Measurements from ENCODE around the gene EVPL.

EVPL gene

GRCh38 chr17:76009969-76010661 is 17.0 kb downstream of the EVPL start:
- H3K27ac ChIP-seq = no peak overlapping the region
- in situ Hi-C loops (cut with HindIII; ENCODE audit: low pct_ligation_motif_present, low sequenced_read_pairs) = no loop called here
- no peaks in the 10 kb centered on the region for H3K36me3 ChIP-seq (replicated peaks)
- H3K4me3 ChIP-seq (ENCODE audit: low read depth, low read length) = no peak overlapping the region
- no peak for DNase-seq
- TF ChIP-seq CTCF (IDR thresholded peaks at IDR 0.05; ENCODE audit: low read depth, low read length, missing control alignments) = no peak
- H3K27me3 ChIP-seq (replicated peaks) = no peaks in the 10 kb centered on the region

GRCh38 chr17:76009447-76009846 is 17.7 kb downstream of the EVPL start:
- DNase-seq = no peak

GRCh38 chr17:76008630-76009425 is 18.3 kb downstream of the EVPL start:
- TF ChIP-seq CTCF (IDR thresholded peaks at IDR 0.05; ENCODE audit: low read depth, low read length, missing control alignments) = no peak
- in situ Hi-C loops (cut with HindIII; ENCODE audit: low pct_ligation_motif_present, low sequenced_read_pairs) = no loop called here
- Histone ChIP-seq H3K27ac (no peak overlapping the region), H3K27me3 (replicated peaks) (no peaks in the 10 kb centered on the region), H3K4me3 (ENCODE audit: low read depth, low read length) (no peak overlapping the region), H3K36me3 (replicated peaks) (no peaks in the 10 kb centered on the region)
- DNase-seq = no peak

More at GRCh38 chr17:76009447-76009846, 17.7 kb downstream of the EVPL start:
- in situ Hi-C loops (cut with HindIII; ENCODE audit: low pct_ligation_motif_present, low sequenced_read_pairs) = no loop called here
- Histone ChIP-seq H3K36me3 (replicated peaks) (no peaks in the 10 kb centered on the region), H3K4me3 (ENCODE audit: low read depth, low read length) (no peak overlapping the region), H3K27me3 (replicated peaks) (no peaks in the 10 kb centered on the region), H3K27ac (no peak overlapping the region)
- TF ChIP-seq CTCF (IDR thresholded peaks at IDR 0.05; ENCODE audit: low read depth, low read length, missing control alignments) = no peak

GRCh38 chr17:76008208-76008607 is 18.9 kb downstream of the EVPL start:
- in situ Hi-C loops (cut with HindIII; ENCODE audit: low pct_ligation_motif_present, low sequenced_read_pairs) = no loop called here
- no peak for TF ChIP-seq CTCF (IDR thresholded peaks at IDR 0.05; ENCODE audit: low read depth, low read length, missing control alignments)

GRCh38 chr17:76007850-76008165 is 19.3 kb downstream of the EVPL start:
- Histone ChIP-seq H3K27ac (no peak overlapping the region), H3K36me3 (replicated peaks) (no peaks in the 10 kb centered on the region), H3K4me3 (ENCODE audit: low read depth, low read length) (no peak overlapping the region), H3K27me3 (replicated peaks) (no peaks in the 10 kb centered on the region)
- in situ Hi-C loops (cut with HindIII; ENCODE audit: low pct_ligation_motif_present, low sequenced_read_pairs) = no loop called here
- DNase-seq = no peak
- no peak for TF ChIP-seq CTCF (IDR thresholded peaks at IDR 0.05; ENCODE audit: low read depth, low read length, missing control alignments)

More at GRCh38 chr17:76008208-76008607, 18.9 kb downstream of the EVPL start:
- H3K27me3 ChIP-seq (replicated peaks) = no peaks in the 10 kb centered on the region
- no peak overlapping the region for H3K4me3 ChIP-seq (ENCODE audit: low read depth, low read length)
- DNase-seq = no peak
- no peak overlapping the region for H3K27ac ChIP-seq
- no peaks in the 10 kb centered on the region for H3K36me3 ChIP-seq (replicated peaks)

Data from brain microvascular endothelial cell (primary cell).